HepG2 (cell line): ENCODE results near the gene SDR39U1. TPM values are rescaled to one million over a fixed set of nuclear protein-coding genes. Genes with fewer than 3 reads are reported as not detected.
A peak's percentile ranks its signal among the peaks of the same experiment; 100 is the strongest.

Experiments used
- ATAC-seq: fragments of 200-7000 bp; cut with Tn5 transposase; 3 replicates; pipeline ENCODE4 v1.9.1; 2020; ENCODE audit warnings: mild to moderate bottlenecking, moderate library complexity
- BruUV-seq: library from RNA; stranded (reverse); fragments of 400-500 nt; replicated peaks from 2 replicates; lab custom pipeline; 2021; lab: Mats Ljungman, UMichigan
- CTCF ChIA-PET: fragments of 300-600 bp; formaldehyde crosslinking; extraction: SDS; loops from one replicate; lab custom pipeline; 2021; ENCODE audit warnings: low total read pairs, inconsistent platforms, low intra/inter-chr PET ratio; lab: Yijun Ruan, JAX
- POLR2A ChIA-PET: fragments of 350-600 bp; sonication (Branson Sonifier 250); formaldehyde crosslinking; loops from one replicate; lab custom pipeline; 2020; ENCODE audit warnings: antibody characterized with exemption, inconsistent platforms; lab: Yijun Ruan, JAX
- DNase-seq: peaks from one replicate; pipeline ENCODE4 v3.0.0-alpha.2; 2015; ENCODE audit warnings: low spot score
- FAIRE-seq: peaks from 3 replicates; lab custom pipeline; 2011; peaks lifted over from hg19 to GRCh38; lab: Jason Lieb, UNC
- H2AFZ ChIP-seq: one replicate; pipeline ENCODE4 v1.6.1; 2011; ENCODE audit warnings: low read length, inconsistent platforms
- H3K27ac ChIP-seq: fragments of 300-600 bp; 3 replicates; pipeline ENCODE4 v1.8.0; 2011; ENCODE audit warnings: mixed run types, mild to moderate bottlenecking, mixed read lengths, low read length, inconsistent platforms; ENCODE audit not compliant: insufficient read depth; ENCODE audit errors: extremely low read length
- H3K27me3 ChIP-seq, 2 experiments: fragments of 200-600 bp in 1 of 2; 2 replicates in 1 of 2; 3 replicates in 1 of 2; pipeline versions ENCODE4 v1.6.0 to v1.8.0; 2011; ENCODE audit warnings: low read length in 2 of 2, mild to moderate bottlenecking in 2 of 2, moderate library complexity in 2 of 2, inconsistent platforms in 1 of 2; ENCODE audit not compliant: insufficient read depth in 2 of 2, control insufficient read depth in 1 of 2
- H3K36me3 ChIP-seq, 2 experiments: fragments of 200-600 bp in 1 of 2; replicated peaks in 1 of 2; 2 replicates in 1 of 2; 3 replicates in 1 of 2; pipeline versions ENCODE4 v1.5.1 to v1.8.0; 2011; ENCODE audit warnings: low read length in 2 of 2, inconsistent platforms in 1 of 2; ENCODE audit not compliant: insufficient read depth in 2 of 2, control insufficient read depth in 1 of 2
- H3K4me1 ChIP-seq: 2 replicates; pipeline ENCODE4 v1.5.1; 2012; ENCODE audit warnings: low read length, inconsistent platforms; ENCODE audit not compliant: insufficient read depth
- H3K4me2 ChIP-seq: 2 replicates; pipeline ENCODE4 v1.6.0; 2011; ENCODE audit warnings: low read depth, low read length, inconsistent platforms
- H3K4me3 ChIP-seq, 3 experiments: fragments of 200-600 bp in 1 of 3; sonication (generic), shearing (Covaris generic) in 1 of 3; replicated peaks in 1 of 3; 2 replicates each; pipeline ENCODE4 v1.5.1; 2011 to 2016; ENCODE audit warnings: low read length in 3 of 3, inconsistent platforms in 2 of 3, low read depth in 2 of 3, mild to moderate bottlenecking in 2 of 3, control low read depth in 1 of 3, mixed read lengths in 1 of 3; ENCODE audit not compliant: insufficient read depth in 1 of 3
- H3K79me2 ChIP-seq: one replicate; pipeline ENCODE4 v1.6.1; 2011; ENCODE audit warnings: low read length, inconsistent platforms; ENCODE audit not compliant: insufficient read depth
- H3K9ac ChIP-seq: 2 replicates; pipeline ENCODE4 v1.6.0; 2011; ENCODE audit warnings: mild to moderate bottlenecking, low read depth, low read length, inconsistent platforms; ENCODE audit not compliant: insufficient read depth
- H3K9me3 ChIP-seq: 2 replicates; pipeline ENCODE4 v1.5.1; 2012; ENCODE audit warnings: mild to moderate bottlenecking, low read length
- H4K20me1 ChIP-seq: 2 replicates; pipeline ENCODE4 v1.6.0; 2011; ENCODE audit warnings: inconsistent platforms, mild to moderate bottlenecking, low read length, moderate library complexity; ENCODE audit not compliant: insufficient read depth
- FUBP1 ChIP-seq: sonication (generic); formaldehyde crosslinking; IDR thresholded peaks from 2 replicates; pipeline ENCODE4 v1.5.1; 2020; ENCODE audit warnings: missing genetic modification reagents, mild to moderate bottlenecking, borderline replicate concordance
- MAFK ChIP-seq, 2 experiments: IDR thresholded peaks in 1 of 2; conservative IDR thresholded peaks in 1 of 2; 2 replicates each; pipeline ENCODE4 v1.6.1; 2011; ENCODE audit warnings: improper control_type of control experiment in 2 of 2, low read length in 2 of 2
- NFIC ChIP-seq: IDR thresholded peaks from 2 replicates; pipeline ENCODE4 v1.6.1; 2012; ENCODE audit warnings: mild to moderate bottlenecking, low read length, inconsistent platforms
- NR2C2 ChIP-seq: sonication (generic); formaldehyde crosslinking; IDR thresholded peaks from 2 replicates; pipeline ENCODE4 v1.4.0; 2020; ENCODE audit warnings: missing genetic modification reagents, mild to moderate bottlenecking, moderate library complexity, borderline replicate concordance
- NR2F2 ChIP-seq: IDR thresholded peaks from 2 replicates; pipeline ENCODE4 v1.6.1; 2012; ENCODE audit warnings: low read depth, inconsistent platforms, borderline replicate concordance
- PATZ1 ChIP-seq: sonication (generic); formaldehyde crosslinking; IDR thresholded peaks from 2 replicates; pipeline ENCODE4 v1.4.0; 2020; ENCODE audit warnings: missing genetic modification reagents
- RXRA ChIP-seq: sonication (generic); formaldehyde crosslinking; IDR thresholded peaks from 2 replicates; pipeline ENCODE4 v1.5.1; 2020; ENCODE audit warnings: missing genetic modification reagents
- SIN3A ChIP-seq: IDR thresholded peaks from 2 replicates; pipeline ENCODE4 v1.6.1; 2011; ENCODE audit warnings: low read depth, mild to moderate bottlenecking, control low read depth, low read length, borderline replicate concordance
- SMARCE1 ChIP-seq: fragments of 450-650 bp; IDR thresholded peaks from 2 replicates; pipeline ENCODE4 v1.6.1; 2017; ENCODE audit warnings: borderline replicate concordance
- THAP11 ChIP-seq: IDR thresholded peaks from 2 replicates; pipeline ENCODE4 v1.6.1; 2016; ENCODE audit warnings: missing biosample characterization, missing genetic modification reagents
- U2AF1 ChIP-seq: fragments of 200-400 bp; formaldehyde crosslinking; optimal IDR thresholded peaks from 2 replicates; pipeline ENCODE3; 2017; ENCODE audit warnings: mild to moderate bottlenecking, low read depth, low read length
- ZBTB7B ChIP-seq: sonication (generic); formaldehyde crosslinking; IDR thresholded peaks from 2 replicates; pipeline ENCODE4 v1.4.0; 2020; ENCODE audit warnings: missing genetic modification reagents
- ZNF124 ChIP-seq: sonication (generic); formaldehyde crosslinking; IDR thresholded peaks from 2 replicates; pipeline ENCODE4 v1.4.0; 2020; ENCODE audit warnings: missing genetic modification reagents
- ZNF138 ChIP-seq: sonication (generic); formaldehyde crosslinking; IDR thresholded peaks from 2 replicates; pipeline ENCODE4 v1.5.0; 2020; ENCODE audit warnings: mild to moderate bottlenecking, low read depth, missing genetic modification reagents
- ZNF256 ChIP-seq: sonication (generic); formaldehyde crosslinking; conservative IDR thresholded peaks from 2 replicates; pipeline ENCODE4 v1.4.0; 2020; ENCODE audit warnings: missing genetic modification reagents
- ZNF263 ChIP-seq: sonication (generic); formaldehyde crosslinking; IDR thresholded peaks from 2 replicates; pipeline ENCODE4 v1.4.0; 2020; ENCODE audit warnings: missing genetic modification reagents
- ZNF589 ChIP-seq: sonication (generic); formaldehyde crosslinking; conservative IDR thresholded peaks from 2 replicates; pipeline ENCODE4 v1.8.0; 2022; ENCODE audit warnings: mild to moderate bottlenecking, moderate library complexity, missing genetic modification reagents
- ZNF605 ChIP-seq: sonication (generic); formaldehyde crosslinking; IDR thresholded peaks from 2 replicates; pipeline ENCODE4 v1.8.0; 2022; ENCODE audit warnings: mild to moderate bottlenecking, missing genetic modification reagents
- ZNF615 ChIP-seq: sonication (generic); formaldehyde crosslinking; IDR thresholded peaks from 2 replicates; pipeline ENCODE4 v1.5.0; 2020; ENCODE audit warnings: mild to moderate bottlenecking, missing genetic modification reagents, borderline replicate concordance
- ZNF782 ChIP-seq: sonication (generic); formaldehyde crosslinking; IDR thresholded peaks from 2 replicates; pipeline ENCODE4 v1.4.0; 2020; ENCODE audit warnings: missing genetic modification reagents, mild to moderate bottlenecking, borderline replicate concordance
- WGBS: methylation state at CpG from one replicate; pipeline ENCODE4 v1.1.6; 2017; ENCODE audit warnings: low lambda C conversion rate; 5-methylcytosine and 5-hydroxymethylcytosine counted together
- in situ Hi-C: cut with HindIII; loops from 2 replicates; pipeline ENCODE4 v1.10.0; 2017; ENCODE audit warnings: low pct_unique_long_range_greater_than_20kb; ENCODE audit not compliant: extremely low pct_ligation_motif_present
- intact Hi-C: fragments of 100-400 bp; cut with micrococcal nuclease; formaldehyde crosslinking; loops from one replicate; pipeline ENCODE4 v1.10.0; 2022; ENCODE audit not compliant: unreplicated experiment
- polyA plus RNA-seq, 8 experiments: library from polyadenylated mRNA; depleted of rRNA in 3 of 8; stranded (reverse) in 7 of 8; unstranded in 1 of 8; fragments of >200 nt; fragmentation: Illumina TruSeq in 4 of 8; extraction: Trizol in 4 of 8; gene quantifications; 2 replicates each; pipeline versions ENCODE4 v1.2.1 to v1.2.3, GENCODE V29; 2011 to 2016; ENCODE audit warnings: low read depth in 4 of 8, missing spikeins in 1 of 8, mixed read lengths in 1 of 8; ENCODE audit not compliant: insufficient read depth in 1 of 8
- total RNA-seq, 5 experiments: library from RNA; depleted of rRNA; stranded (reverse); fragments of >200 nt; fragmentation: Illumina TruSeq; extraction: Trizol; gene quantifications; 2 replicates each; pipeline ENCODE4 v1.2.3, GENCODE V29; 2016; ENCODE audit warnings: low read depth in 1 of 5

Gene SDR39U1
- total and polyA plus RNA-seq, 2 of the 13 experiments (the other 11 are each of a cell fraction or from before 2014, with no cell fraction given): 34.4 to 129 TPM

GRCh38 chr14:24443053-24443665 is 583 bp upstream of the SDR39U1 start (continued):
- TF ChIP-seq ZNF138 (CRISPR knock-in tag): no peak
- 0 out of 2 replicates have a peak, but pooled peaks have one; percentile 17 for TF ChIP-seq ZNF124 (CRISPR knock-in tag)
- no peak for TF ChIP-seq NR2F2
- peak; percentile 96 for TF ChIP-seq NR2C2 (CRISPR knock-in tag)
- TF ChIP-seq ZNF782 (CRISPR knock-in tag): no peak
- TF ChIP-seq ZNF605 (CRISPR knock-in tag): no peak
- TF ChIP-seq MAFK (conservative IDR thresholded peaks at IDR 0.05 in 1 of 2, IDR thresholded peaks at IDR 0.05 in 1 of 2; ENCODE audit: low read length in 2 of 2): no peak
- no peak for TF ChIP-seq U2AF1
- TF ChIP-seq THAP11 (CRISPR knock-in tag): no peak
- no peak for TF ChIP-seq RXRA (CRISPR knock-in tag)
- TF ChIP-seq SIN3A: no peak
- no peak for TF ChIP-seq ZBTB7B (CRISPR knock-in tag)
- no peak for TF ChIP-seq SMARCE1
- TF ChIP-seq ZNF615 (CRISPR knock-in tag): no peak
- TF ChIP-seq NFIC: no peak

- Histone ChIP-seq H3K9me3 (no peaks in the 10 kb centered on the region), H3K4me2 (peak overlapping the region; percentile 95), H3K4me1 (peaks cover 18% of the 10 kb centered on the region), H3K27me3 (peaks cover 0 to 5% of the 10 kb centered on the region in 2 experiments; a peak in 1 of 5 replicates), H3K9ac (peak overlapping the region; percentile 96), H3K27ac (peak overlapping the region; percentile 93), H3K36me3 (peaks cover 32 to 45% of the 10 kb centered on the region in 2 experiments), H4K20me1 (no peaks in the 10 kb centered on the region; the same call in 1 of the 2 replicates), H3K4me3 (peak overlapping the region; percentile 70 to 84 (median 74)), H2AFZ (no peak overlapping the region), H3K79me2 (peaks cover 22% of the 10 kb centered on the region)
- BruUV-seq: no TSS peak
- CTCF ChIA-PET: interaction anchor here (1.2 to 1.5 kb wide), 2 partner anchors 76 to 109 kb away, joined by 4 to 6 read pairs; no protein-coding TSS in a partner anchor
- intact Hi-C loops: loop anchor here (2.0 to 10.0 kb wide), 2 partner anchors 15 to 1857 kb away; partner anchors contain the start of gene DAD1
- POLR2A ChIA-PET: interaction anchor here (0.5 to 5.6 kb wide), 44 partner anchors 10 to 1852 kb away, joined by 3 to 242 read pairs (median 4); partner anchors contain the start of genes ADCY4, CBLN3, CIDEB and DAD1
- no peak for FAIRE-seq
- in situ Hi-C loops: no loop called here
- ATAC-seq: no peak
- 9% methylated on average over 9 of the region's 12 CpGs for WGBS
- DNase-seq: no peak
- TF ChIP-seq ZNF263 (CRISPR knock-in tag) (peak; percentile 79; the same call in 1 of the 2 replicates), PATZ1 (CRISPR knock-in tag) (no peak), ZNF256 (CRISPR knock-in tag) (no peak), FUBP1 (peak; percentile 91), ZNF589 (CRISPR knock-in tag) (no peak)
Observed at GRCh38 chr14:24441904-24442239, 704 bp downstream of the SDR39U1 start.
